ENCODE measurements around the gene ABLIM3.

Gene ABLIM3

GRCh38 chr5:149221326-149221725, 80.0 kb downstream of the ABLIM3 start:
- no peak for DNase-seq
- TF ChIP-seq, protein P1, sequence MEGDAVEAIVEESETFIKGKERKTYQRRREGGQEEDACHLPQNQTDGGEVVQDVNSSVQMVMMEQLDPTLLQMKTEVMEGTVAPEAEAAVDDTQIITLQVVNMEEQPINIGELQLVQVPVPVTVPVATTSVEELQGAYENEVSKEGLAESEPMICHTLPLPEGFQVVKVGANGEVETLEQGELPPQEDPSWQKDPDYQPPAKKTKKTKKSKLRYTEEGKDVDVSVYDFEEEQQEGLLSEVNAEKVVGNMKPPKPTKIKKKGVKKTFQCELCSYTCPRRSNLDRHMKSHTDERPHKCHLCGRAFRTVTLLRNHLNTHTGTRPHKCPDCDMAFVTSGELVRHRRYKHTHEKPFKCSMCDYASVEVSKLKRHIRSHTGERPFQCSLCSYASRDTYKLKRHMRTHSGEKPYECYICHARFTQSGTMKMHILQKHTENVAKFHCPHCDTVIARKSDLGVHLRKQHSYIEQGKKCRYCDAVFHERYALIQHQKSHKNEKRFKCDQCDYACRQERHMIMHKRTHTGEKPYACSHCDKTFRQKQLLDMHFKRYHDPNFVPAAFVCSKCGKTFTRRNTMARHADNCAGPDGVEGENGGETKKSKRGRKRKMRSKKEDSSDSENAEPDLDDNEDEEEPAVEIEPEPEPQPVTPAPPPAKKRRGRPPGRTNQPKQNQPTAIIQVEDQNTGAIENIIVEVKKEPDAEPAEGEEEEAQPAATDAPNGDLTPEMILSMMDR (IDR thresholded peaks at IDR 0.05; ENCODE audit: low read depth, low read length, missing control alignments): no peak

GRCh38 chr5:149221731-149222342, 80.5 kb downstream of the ABLIM3 start:
- no peaks in the 10 kb centered on the region for H3K36me3 ChIP-seq (replicated peaks)
- H3K27ac ChIP-seq: no peak overlapping the region
- H3K4me3 ChIP-seq (ENCODE audit: low read depth, low read length): no peak overlapping the region

More at GRCh38 chr5:149221326-149221725, 80.0 kb downstream of the ABLIM3 start:
- H3K4me3 ChIP-seq (ENCODE audit: low read depth, low read length): no peak overlapping the region
- no peak overlapping the region for H3K27ac ChIP-seq
- H3K27me3 ChIP-seq (replicated peaks): no peaks in the 10 kb centered on the region
- in situ Hi-C loops (cut with HindIII; ENCODE audit: low pct_ligation_motif_present, low sequenced_read_pairs): no loop called here
- no peaks in the 10 kb centered on the region for H3K36me3 ChIP-seq (replicated peaks)

DNA sequence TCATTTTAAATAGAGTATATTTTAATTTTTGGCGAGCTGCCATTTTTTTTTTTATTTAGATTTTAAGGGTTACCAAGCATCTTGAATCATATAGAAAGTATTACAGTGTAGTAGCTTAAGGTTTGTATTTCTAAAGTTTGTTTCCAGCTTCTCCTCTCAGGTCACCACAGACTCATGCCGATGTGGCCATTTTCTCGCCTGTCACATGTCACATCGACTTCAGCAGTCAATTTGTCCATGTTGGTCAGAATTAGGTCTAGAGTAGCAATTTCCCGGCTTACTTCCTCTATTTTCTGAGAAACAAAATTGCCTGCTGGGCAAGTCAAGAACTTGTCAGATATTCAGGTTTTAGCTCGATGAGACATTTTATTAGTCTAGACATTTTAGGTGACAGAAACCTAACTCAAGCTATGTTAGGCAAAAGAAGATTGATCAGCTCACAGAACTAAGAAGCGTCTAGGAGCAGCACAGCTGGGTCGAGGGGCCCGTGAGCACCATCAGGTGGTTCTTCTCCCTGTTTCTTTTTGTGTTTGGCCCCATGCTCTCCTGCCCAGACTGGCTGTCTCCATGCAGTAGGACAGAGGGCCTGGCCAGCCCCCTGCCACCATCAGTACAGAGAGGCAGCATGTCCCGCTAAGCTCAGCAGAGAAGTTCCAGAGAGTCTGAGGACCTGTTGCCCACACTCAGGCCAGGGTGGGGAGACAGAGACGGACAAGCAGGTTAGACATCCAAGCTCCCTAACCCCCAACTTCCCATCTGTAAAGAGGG, 82.0 kb downstream of the ABLIM3 start:
- TF ChIP-seq, protein P1 (IDR thresholded peaks at IDR 0.05; ENCODE audit: low read depth, low read length, missing control alignments): no peak
- DNase-seq: no peak
- in situ Hi-C loops (cut with HindIII; ENCODE audit: low pct_ligation_motif_present, low sequenced_read_pairs): no loop called here
- no peaks in the 10 kb centered on the region for H3K36me3 ChIP-seq (replicated peaks)
- H3K4me3 ChIP-seq (ENCODE audit: low read depth, low read length): no peak overlapping the region
- no peaks in the 10 kb centered on the region for H3K27me3 ChIP-seq (replicated peaks)
- no peak overlapping the region for H3K27ac ChIP-seq

More at GRCh38 chr5:149221731-149222342, 80.5 kb downstream of the ABLIM3 start:
- TF ChIP-seq, protein P1 (IDR thresholded peaks at IDR 0.05; ENCODE audit: low read depth, low read length, missing control alignments): no peak
- DNase-seq: no peak
- in situ Hi-C loops (cut with HindIII; ENCODE audit: low pct_ligation_motif_present, low sequenced_read_pairs): no loop called here
- H3K27me3 ChIP-seq (replicated peaks): no peaks in the 10 kb centered on the region

GRCh38 chr5:149224282-149224681, 83.0 kb downstream of the ABLIM3 start:
- Histone ChIP-seq H3K27ac (no peak overlapping the region), H3K4me3 (ENCODE audit: low read depth, low read length) (no peak overlapping the region), H3K27me3 (replicated peaks) (no peaks in the 10 kb centered on the region), H3K36me3 (replicated peaks) (no peaks in the 10 kb centered on the region)
- no peak for DNase-seq
- TF ChIP-seq, protein P1 (IDR thresholded peaks at IDR 0.05; ENCODE audit: low read depth, low read length, missing control alignments): no peak
- in situ Hi-C loops (cut with HindIII; ENCODE audit: low pct_ligation_motif_present, low sequenced_read_pairs): no loop called here

GRCh38 chr5:149227168-149227826, 86.0 kb downstream of the ABLIM3 start:
- peak; percentile 65 for DNase-seq

More at GRCh38 chr5:149227168-149227826, 86.0 kb downstream of the ABLIM3 start:
- no peaks in the 10 kb centered on the region for H3K36me3 ChIP-seq (replicated peaks)
- H3K27me3 ChIP-seq (replicated peaks): no peaks in the 10 kb centered on the region
- H3K27ac ChIP-seq: peak overlapping the region; percentile 7
- H3K4me3 ChIP-seq (ENCODE audit: low read depth, low read length): no peak overlapping the region
- in situ Hi-C loops (cut with HindIII; ENCODE audit: low pct_ligation_motif_present, low sequenced_read_pairs): no loop called here
- TF ChIP-seq, protein P1 (IDR thresholded peaks at IDR 0.05; ENCODE audit: low read depth, low read length, missing control alignments): no peak
